Dermis blood vessel endothelial cell (primary cell): ENCODE results near the gene ZBTB45. TPM values are rescaled to one million over a fixed set of nuclear protein-coding genes. Genes with fewer than 3 reads are reported as not detected.
A peak's percentile ranks its signal among the peaks of the same experiment; 100 is the strongest.
"Not testable (repeated sequence)": the region's sequence is repeated elsewhere in the genome, so short reads cannot be mapped to it uniquely, and the experiment has no call there.

Experiments used
- DNase-seq: peaks from one replicate; pipeline ENCODE4 v3.0.0; 2010
- total RNA-seq: library from RNA; depleted of rRNA; stranded (reverse); fragments of >200 nt; gene quantifications from 2 replicates; pipeline ENCODE4 v1.2.3, GENCODE V29; 2014

Gene ZBTB45
- total RNA-seq, 1 donor from 2014 or later: 6.1 TPM

DNA sequence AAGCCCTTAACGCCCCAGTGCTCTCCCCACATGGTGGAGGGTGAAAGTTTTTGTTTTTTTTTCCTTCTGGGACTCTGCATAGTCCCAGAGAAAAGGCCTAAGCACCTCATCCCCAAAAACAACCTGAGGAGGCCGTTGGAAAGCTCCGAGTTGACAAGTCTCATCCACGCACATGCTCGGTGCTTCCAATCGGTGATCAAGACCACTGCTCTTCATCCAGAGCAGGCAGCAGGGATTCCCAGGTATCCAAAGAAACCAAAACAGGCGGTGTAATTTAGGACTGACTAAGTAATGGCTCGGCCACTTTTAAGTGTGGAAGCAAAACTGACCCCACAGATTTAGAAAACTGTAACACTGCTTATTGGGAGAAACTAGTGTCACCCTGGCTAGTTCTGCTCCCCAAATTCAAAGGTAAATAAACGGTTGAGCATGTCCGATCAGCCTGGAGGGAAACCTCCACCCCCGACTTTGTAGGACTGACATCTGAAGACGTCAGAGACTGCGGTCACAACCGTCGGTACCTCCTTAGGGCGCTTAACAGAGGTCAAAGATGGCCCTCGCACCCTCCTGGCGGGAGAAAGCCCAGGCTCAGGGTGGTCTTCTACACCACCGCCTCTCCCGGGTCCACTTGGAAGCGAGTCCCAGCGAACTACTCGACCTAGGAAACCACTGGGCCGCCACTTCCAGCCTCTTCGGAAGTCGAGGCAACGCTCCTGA is 44.5 kb downstream of the ZBTB45 start:
- no peak for DNase-seq

- DNase-seq: no peak
Measured at GRCh38 chr19:58474291-58474996, 45.2 kb downstream of the ZBTB45 start.

GRCh38 chr19:58473775-58474174 is 45.8 kb downstream of the ZBTB45 start:
- no peak for DNase-seq

GRCh38 chr19:58471736-58472135 is 47.9 kb downstream of the ZBTB45 start:
- DNase-seq: no peak

DNA sequence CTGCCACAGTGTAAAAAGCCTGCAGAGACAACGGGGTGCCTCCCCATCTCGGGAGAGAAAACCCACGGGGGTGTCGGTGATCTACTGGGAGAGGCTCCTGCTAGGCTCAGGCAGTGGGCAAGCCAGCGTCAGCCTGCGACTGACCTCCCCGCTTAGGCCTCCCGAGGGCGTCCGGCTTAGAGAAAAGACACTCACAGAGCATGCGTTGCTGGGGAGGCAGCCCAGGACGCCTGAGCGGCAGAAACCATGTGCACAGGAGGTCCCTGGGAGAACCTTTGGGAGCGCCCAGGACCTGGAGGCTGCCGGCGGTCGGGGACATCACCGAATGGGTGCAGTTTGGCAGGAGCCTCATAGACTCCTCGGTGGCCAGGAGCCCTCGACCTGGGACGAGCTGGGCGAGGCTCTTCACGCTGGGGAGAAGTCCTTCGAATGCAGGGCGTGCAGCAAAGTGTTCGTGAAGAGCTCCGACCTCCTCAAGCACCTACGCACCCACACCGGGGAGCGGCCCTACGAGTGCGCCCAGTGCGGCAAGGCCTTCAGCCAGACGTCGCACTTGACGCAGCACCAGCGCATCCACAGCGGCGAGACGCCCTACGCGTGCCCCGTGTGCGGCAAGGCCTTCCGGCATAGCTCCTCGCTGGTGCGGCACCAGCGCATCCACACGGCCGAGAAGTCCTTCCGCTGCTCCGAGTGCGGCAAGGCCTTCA is 48.6 kb downstream of the ZBTB45 start:
- DNase-seq: not testable (repeated sequence)

GRCh38 chr19:58469241-58470013 is 50.2 kb downstream of the ZBTB45 start:
- no peak for DNase-seq

DNA sequence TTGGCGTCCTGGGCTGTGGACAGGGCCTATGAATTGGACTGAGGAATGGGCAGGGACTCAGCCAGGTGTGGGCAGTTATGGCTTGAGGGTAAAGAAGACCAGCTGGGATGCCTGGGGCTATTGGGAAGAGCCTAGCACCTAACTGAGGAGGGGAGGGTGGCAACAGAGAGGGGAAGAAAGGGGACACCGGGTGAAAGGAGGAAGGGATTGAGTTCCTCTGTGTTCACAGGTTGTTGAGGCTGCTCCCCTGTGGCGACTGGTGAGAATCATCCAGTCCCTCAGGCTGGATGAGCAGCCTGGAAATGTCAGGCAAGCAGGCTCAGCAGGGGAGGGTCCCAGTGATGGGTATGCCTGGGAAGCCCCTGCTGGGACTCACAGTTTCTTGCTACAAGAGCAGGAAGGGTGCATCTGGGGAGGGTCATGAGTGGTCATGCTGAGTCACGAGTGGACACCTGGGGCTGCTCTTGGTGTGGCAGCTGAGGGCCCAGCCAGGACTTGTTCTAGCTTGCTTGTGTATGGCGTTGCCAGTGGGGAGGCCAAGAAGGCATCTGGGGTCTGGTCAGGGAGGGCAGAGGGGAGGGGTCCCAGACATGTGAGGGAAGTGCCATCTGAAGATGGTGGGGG is 51.3 kb downstream of the ZBTB45 start:
- DNase-seq: no peak

- peak; percentile 98 for DNase-seq
Measured at GRCh38 chr19:58466760-58467589, 52.6 kb downstream of the ZBTB45 start, which contains the start of gene ZNF324. Gene ZNF324 (plus strand): TSS chr19:58467080. CDS start chr19:58469186, 2,106 bp downstream.

DNA sequence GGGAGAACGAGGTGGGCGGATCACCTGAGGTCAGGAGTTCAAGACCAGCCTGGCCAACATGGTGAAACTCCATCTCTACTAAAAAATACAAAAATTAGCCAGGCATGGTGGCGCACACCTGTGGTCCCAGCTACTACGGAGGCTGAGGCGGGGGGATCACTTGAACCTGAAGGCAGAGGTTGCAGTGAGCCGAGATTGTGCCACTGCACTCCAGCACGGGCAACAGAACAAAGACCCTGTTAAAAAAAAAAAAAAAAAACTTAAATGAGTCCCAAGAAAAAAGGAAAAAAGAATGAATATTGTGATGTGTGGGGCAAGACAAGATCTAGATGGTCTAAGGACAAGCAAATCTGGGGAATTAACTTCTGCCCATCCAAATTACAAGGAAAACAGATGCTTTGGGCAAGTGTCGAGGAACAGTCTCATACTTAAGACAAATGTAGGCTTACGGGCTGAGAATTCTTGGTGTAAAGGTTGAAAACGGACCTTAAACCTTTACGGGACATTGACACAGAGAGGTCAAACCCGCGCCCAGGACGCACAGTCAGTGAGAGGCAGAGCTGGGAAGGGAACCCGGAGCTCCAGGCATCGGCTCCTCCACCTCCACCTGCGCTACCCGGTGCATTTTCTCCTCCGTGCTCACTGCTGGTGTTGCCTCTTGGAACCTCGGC is 53.4 kb downstream of the ZBTB45 start:
- no peak for DNase-seq

Other genes starting within 250 kb of the ZBTB45 start
- 5.6 and 6.1 TPM in 2 replicates for gene ZNF8, start 240.9 kb downstream of the ZBTB45 start, total RNA-seq
- 24.1 and 31.8 TPM in 2 replicates for gene ERVK3-1, start 214.4 kb downstream of the ZBTB45 start, total RNA-seq
- 3.4 and 3.7 TPM in 2 replicates for gene ZSCAN22, start 192.8 kb downstream of the ZBTB45 start, total RNA-seq
- gene A1BG, start 166.3 kb downstream of the ZBTB45 start, total RNA-seq: 0.37 and 12.4 TPM in 2 replicates
- gene ZNF497, start 157.1 kb downstream of the ZBTB45 start, total RNA-seq: 1.3 and 2.9 TPM in 2 replicates
- gene ZNF837, start 138.8 kb downstream of the ZBTB45 start, total RNA-seq: 3.5 and 4.1 TPM in 2 replicates
- gene RPS5, start 132.5 kb downstream of the ZBTB45 start, total RNA-seq: 1,348 and 2,550 TPM in 2 replicates
- not detected in 2 replicates for gene RNF225, start 124.2 kb downstream of the ZBTB45 start, total RNA-seq
- gene ZNF584, start 111.2 kb downstream of the ZBTB45 start, total RNA-seq: 8.2 and 12.0 TPM in 2 replicates
- gene ZNF132, start 79.7 kb downstream of the ZBTB45 start, total RNA-seq: 7.5 and 7.6 TPM in 2 replicates
- 7.8 and 8.2 TPM in 2 replicates for gene ZNF324B, start 68.2 kb downstream of the ZBTB45 start, total RNA-seq
- 13.1 and 18.5 TPM in 2 replicates for gene ZNF324, start 52.7 kb downstream of the ZBTB45 start, total RNA-seq
- 7.1 and 7.6 TPM in 2 replicates for gene ZNF446, start 43.5 kb downstream of the ZBTB45 start, total RNA-seq
- gene SLC27A5, start 7.8 kb downstream of the ZBTB45 start, total RNA-seq: 3.7 and 4.1 TPM in 2 replicates
- gene TRIM28, start 24.3 kb upstream of the ZBTB45 start, total RNA-seq: 259 and 492 TPM in 2 replicates
- gene CHMP2A, start 35.3 kb upstream of the ZBTB45 start, total RNA-seq: 84.6 and 107 TPM in 2 replicates
- 58.9 and 67.6 TPM in 2 replicates for gene UBE2M, start 38.8 kb upstream of the ZBTB45 start, total RNA-seq
- 14.5 and 15.8 TPM in 2 replicates for gene MZF1, start 53.5 kb upstream of the ZBTB45 start, total RNA-seq